T follicular helper cell (primary cell): ENCODE results near the gene PTMS.

Experiments used
- DNase-seq: peaks from one replicate; pipeline ENCODE4 v3.0.0-alpha.2; 2020; ENCODE audit warnings: low read depth

PTMS gene

DNA sequence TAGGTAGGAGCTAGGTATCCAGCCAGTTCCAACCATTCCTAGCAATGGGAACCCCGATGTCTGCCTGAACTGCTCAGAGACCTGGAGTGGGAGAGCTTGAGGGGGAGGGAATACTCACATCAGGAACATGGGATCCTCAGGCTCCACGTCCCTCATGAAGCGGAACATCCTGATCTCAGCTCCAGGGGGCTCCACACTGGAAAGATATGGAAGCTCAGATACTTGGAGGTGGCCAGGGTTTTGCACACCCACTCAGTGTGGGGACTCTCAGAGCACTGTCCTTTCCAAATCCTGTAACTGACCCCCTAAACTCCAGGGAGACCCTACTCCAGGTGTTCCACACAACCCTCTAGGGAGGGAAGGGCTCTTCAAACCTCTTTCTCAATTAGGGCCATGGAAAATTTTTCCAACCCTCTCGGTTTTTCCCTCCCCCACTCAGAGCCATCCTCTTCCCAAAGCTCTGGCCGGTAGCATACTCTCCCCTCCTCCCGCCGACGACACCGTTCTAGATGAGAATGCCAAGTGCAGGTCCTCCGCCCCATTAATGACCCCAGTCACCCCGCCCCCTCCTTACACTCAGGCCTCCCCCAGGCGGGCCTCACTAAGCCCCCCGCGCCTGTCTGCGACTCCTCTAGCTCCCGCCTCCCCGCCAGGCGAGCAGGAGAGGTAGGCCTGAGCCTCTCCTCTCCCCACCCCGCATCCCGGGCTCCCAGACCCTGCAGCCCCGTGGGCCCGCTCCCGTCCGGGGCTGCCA is 13.8 kb upstream of the PTMS start:
- peak; percentile 15 for DNase-seq

DNA sequence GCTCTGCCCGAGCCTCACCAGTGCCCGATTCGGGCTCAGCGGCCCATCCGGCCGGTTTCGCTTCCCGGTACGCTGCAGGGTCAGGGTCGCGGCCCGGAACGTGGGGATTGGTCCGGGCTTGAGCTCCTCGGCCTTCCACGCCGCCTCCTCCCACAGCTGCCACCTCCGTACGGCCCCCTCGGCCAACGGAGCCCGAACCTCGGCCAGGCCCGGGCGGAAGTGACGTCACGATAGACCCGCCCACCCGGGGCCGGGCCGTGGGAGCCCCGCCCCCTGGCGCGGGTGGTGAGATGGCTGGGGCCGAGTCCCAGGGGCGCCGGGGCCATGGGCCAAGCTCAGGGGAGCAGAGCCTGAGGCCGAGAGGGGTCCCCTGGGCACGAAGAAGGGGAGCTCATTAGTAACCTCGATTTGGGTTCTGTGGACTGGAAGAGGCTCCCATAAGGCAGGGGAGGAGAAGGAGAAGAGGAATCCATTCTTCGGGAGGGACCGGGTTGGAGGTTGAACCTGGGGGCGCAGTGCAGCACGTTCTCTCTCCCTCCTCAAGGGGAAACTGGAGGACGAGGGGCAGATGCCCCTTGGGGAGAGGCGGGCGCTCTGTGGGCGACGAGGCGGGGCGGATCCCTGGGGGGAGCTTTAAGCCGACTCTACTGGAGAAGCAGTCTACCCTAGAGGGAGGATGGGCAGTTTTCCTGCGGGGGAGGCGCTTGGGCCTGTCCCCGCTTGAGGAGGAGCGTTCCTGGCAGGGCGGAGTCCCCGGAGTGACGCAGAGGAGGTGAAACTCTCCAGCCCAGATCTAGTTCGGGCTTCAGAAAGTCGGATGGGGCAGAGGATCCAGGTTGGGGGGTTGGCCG is 13.0 kb upstream of the PTMS start, which contains the start of gene MLF2:
Gene MLF2, minus strand, starts transcription at position 221 of the 851 bp plus-strand sequence. CDS start 807 bp downstream, outside the sequence.
- DNase-seq = peak; percentile 95

DNA sequence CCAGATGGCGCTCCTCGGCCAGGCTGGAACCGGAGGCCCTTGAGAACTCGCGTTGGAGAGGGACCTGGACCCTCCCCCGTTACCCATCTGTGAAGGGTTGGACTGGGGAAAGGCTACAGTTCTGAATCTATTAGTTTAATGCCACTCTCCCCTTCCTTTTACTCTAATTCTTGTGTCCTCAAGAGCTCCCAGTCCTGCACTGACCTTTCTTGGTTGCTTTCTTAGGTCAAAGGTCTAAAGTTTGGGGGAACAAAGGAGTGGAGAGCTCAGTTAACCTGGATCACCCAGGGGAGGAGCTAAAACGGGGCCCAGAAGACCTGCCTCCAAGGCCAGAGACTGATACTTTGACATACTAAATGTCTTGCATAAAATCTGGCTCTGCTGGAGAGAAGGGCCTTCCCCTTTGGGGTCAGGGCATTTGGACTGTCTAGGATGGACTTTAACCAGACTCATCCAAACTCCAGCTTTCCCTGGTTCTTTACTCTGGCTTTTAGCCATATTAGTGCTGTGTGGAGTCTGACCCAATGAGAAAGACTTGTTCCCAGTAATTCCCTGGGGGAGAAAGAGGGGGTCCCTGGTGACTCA is 12.3 kb upstream of the PTMS start:
- no peak for DNase-seq

DNA sequence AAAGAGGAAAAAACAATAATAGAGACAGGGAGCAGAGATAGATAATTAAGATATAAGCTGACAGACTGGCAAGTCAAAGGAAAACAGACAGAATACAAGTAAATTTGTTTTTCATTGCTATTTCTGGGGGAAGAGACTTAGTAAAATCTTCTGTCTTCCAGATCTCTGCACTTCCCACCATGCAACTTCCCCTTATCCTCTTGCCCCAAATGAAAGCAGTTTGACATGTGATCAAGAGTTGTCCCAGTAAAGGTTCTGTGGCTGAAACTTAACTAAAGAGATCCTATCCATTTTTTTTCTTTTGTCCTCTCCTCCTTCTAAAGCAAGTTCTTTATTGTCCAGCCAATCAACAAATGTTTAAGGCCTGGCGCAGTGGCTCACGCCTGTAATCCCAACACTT is 11.8 kb upstream of the PTMS start:
- no peak for DNase-seq

DNA sequence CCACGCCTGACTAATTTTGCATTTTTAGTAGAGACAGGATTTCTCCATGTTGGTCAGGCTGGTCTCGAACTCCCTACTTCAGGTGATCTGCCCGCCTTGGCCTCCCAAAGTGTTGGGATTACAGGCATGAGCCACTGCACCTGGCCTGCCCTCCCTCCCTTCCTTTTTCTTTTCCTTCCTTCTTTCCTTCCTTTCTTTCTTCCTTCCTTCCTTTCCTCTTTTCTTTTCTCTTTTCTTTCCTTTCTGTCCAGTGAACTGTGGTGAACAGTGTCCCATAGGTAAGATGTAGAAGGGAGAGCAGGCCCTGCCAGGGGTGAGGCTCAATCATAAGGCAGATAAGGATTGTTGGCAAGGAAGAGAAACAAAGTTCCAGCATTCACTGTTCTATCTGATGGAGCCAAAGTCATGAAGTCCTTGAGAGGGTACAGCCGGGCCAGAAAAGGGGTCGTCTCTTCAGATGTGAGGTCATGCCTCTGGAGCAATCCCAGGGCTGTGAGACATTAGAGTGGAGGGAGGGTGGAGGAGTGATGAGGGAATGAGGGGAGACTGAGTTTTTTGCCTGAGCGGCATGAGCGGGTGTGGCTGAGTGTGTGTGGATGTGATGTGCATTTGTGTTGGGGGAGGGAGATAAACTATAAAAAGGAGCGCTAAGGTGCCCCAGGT is 9.0 kb upstream of the PTMS start:
- no peak for DNase-seq

DNA sequence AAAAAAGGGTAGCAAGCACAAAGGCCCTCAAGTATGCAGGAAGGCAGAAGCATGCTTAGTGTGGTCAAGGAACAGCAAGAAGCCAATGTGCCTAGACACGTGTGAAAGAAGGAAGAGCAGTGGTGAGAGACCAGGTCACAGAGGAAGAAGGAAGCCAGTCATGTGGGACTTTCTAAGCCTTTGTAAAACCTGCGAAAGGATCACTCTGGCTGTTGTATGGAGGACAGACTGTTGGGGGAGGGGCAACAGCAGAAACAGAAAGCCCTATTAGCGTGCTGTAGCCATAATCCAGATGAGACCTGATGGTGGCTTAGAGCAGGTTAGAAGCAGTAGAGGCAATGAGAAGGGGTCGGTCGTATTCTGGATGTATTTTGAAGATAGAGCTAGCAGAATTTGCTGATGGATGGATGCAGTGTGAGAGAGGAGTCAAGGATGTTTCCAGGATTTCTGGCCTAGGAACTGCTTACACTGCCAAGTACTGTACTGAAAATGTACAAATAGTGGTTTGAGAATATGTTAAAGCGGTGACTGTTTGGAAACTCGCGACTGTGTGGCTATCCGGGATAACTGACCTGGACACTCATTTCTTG is 7.6 kb upstream of the PTMS start:
- DNase-seq = no peak

DNA sequence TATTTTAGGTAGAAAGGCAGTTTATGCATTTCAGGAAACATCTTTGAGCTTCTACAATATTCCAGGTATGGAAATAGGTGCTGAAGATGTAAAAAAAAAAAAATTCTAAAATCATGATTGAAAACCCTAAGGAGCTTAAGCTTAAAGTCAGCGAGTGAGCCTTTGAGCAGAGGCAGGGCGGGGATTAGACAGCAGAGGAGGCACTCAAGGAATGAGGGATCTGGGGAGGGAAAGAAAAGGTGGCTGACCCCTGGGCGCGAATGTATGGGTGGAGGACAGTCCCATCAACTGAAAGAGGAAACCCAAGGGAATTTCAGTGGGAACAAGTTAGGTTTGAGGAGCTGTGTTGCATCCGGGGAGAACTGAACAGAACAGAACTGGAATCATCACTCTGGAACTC is 6.4 kb upstream of the PTMS start:
- DNase-seq = no peak

DNA sequence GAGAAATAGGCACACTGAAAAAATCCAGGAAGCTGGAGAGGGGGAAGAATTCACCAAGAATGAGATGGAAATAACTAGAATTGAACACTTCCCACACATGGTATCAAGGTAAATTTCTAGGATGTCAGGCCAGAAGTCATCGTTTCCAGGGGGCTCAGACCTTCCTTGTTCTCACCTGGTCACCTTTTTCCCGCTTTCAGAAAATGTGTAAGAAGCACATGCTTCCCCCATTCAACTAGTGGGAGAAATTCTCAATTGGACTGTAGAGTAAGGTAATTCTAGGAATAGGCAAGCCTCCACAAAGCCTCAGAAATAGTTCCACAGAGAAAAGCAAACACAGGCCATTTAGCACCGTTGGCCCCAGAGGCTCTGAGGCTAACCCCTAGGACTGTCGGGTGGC is 2.8 kb upstream of the PTMS start:
- no peak for DNase-seq

DNA sequence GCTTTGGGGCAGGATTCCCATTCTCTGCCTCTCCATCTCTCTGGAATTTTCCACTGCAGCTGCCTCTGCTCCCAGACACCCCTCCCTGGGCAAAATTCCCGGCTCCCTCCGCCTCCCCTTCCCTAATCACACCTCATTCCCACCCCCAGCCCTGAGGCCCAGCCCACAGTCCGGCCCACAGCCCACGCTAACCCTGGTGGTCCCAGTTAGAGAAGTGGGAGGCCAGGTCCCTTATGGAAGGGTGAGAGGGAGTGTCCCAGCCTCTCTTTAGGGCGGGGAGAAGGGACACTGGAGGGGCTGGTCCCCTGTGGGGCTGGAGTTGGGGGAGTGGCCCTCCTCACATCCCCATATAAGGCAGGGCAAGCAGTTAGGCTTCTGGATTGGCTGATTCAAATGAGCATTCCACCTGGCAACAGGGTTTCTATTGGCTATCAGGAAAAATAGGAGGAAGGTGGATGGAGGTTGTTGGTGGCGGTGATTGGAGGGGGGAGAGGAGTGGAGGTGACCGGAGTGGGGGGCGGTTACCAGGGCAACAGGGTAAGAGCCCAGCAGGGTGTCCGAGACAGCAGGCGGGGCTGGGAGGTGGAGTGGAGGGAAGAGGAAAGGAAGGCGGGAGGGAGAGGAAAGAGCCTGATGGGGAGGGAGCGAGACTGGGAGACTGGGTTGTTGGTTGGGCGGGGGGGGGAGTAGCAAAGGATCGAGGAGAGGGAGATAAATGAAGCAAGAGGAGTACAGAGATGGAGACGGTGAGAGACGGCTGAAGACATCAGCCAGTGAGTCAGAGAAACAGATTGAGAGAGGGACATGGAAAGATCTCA is 1.9 kb upstream of the PTMS start:
- DNase-seq = peak; percentile 18

DNA sequence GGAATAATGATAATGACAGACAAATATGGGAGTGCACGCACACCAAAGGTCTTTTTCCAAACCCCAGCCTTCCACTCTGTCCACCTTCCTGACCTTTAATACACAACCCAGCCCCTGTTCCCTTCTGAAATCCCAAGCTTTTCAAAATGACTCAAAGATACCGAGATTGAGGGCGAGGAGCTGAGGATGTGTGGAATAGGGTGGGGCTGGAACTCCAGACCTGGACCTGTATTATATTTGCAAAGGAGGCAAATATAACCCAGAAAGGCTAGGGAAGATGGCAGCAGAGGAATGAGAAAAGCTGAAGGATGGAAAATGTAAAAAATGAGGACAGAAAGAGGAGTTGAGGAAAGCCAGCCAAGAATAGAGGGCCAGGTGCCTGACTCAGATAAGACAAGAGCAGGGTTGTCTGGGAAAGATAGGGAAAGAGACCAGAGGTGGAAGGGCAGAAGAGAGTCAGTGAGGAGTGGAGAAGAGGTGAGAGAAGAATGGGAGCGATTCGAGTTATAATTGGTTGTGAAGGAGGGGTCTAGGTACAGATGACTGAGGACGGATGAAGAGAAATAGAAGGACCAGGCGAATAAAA is 1.0 kb upstream of the PTMS start:
- no peak for DNase-seq

DNA sequence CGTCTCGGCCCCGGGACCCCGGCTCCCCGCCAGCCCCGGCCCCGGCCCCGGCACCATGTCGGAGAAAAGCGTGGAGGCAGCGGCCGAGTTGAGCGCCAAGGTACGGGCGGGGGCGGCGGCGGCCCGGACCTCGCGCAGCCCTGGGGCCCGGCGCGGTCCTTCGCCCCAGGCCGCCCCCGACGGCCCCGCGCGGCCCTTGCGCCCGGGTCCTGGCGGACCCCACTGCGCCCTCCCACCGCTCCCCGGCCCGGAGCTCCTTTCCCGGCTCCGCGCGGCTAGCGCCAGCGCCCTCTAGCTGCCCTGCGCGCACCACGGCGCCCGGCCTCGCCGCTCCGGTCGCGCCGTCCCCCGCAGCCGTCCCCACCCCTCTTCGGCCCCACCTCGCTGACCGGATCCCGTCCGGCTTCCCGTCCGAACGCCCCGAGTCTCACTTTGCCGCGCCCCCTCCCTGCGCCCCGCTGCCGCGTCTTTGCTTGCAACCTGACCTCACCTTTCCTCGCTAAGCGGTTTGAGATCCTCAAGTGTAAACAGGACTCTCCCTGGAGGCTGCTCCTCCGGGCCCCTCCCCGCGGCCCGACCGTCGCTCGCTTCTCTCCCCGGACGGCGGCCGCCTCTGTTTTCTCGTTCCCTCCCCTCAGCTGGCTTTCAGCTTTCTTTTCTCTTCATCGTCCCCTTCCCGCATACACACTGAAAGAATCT is 637 bp downstream of the PTMS start:
- DNase-seq = peak; percentile 20

DNA sequence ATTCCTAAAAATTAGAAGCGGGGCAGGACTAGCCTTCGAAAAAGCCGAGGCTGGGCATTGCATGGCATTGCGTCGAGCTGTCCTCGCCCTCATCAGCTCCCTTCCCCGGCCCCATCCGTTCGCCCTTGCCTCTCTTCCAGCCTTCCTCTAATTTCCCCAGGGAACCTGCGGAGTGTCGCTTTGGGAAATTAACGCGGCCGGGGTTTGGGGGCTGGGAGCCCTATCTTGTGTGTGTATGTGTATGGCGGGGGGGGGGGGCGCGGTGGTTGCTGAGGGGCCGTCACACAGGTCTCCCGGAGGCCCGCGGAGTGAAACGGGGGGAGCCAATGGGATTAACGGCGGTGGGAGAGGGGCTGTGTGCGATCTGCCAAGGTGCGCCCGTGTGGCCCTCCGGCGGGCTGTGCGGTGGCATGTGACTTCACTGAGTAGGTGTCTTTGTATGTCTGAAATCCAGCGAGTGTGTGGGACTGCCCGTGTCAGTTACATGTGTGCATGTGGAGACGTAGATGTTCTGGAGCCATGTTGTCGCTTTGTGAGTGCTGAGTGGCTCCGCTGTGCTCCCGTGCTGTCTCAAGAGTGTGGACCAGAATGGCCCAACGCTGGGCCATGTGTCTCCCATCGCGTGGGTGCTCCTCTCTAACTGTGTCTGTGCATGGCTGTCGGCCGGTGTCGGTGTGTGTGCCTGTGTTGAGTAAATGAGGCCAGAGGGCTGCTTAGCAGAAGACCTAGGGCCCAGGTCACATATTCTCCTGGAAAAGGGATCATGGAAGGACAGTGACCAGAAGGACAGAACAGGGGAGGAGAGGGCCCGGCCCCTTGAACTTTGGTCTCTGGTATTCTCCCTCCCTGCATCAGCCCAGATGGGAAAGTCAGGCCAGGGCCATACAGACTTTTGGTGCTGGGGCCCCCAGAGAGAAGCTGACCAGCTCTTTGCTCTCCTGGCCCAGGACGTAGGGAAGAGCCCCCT is 1.5 kb downstream of the PTMS start:
- DNase-seq = no peak

DNA sequence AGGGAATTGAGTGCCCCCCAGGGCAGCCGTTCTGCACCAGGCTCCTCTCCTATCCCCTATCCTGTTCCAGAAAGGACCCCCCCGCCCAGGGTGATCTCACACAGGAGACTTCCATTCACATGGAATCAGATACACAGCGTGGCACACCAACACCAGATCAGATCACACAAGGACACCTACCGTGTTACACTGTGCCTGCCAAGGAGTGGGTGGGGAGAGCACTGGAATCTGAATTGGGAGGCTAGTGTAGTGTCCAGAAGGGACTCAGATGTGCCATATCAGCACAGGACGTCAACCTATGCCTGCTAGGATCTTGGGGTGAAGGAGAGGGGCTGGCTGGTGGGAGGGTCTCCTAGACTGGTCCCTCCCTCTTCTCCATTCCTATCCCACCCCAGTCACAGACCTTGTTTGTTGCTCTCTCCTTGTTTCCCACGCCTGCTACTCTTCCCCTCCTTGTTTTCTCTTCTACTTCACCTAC is 2.3 kb downstream of the PTMS start:
- no peak for DNase-seq

DNA sequence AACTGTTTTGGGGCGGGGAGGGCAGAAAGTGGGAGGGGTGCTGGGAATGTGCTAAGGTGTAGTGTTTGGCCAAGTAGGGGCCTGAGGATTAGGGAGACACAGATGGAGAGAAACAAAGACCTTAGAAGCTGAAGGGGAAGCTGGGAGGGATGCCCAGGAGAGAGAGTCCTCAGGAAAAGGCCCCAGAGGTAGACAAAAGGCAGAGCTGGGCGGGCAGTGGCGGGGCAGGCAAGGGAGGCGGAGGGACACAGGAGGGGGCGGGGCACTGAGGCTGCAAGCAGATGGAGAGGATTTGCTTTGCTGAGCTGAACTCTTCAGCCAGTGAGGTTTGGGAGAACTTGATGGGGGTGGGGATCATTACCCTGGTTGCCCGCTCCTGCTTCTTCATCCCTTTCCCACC is 2.8 kb downstream of the PTMS start:
- DNase-seq = no peak

DNA sequence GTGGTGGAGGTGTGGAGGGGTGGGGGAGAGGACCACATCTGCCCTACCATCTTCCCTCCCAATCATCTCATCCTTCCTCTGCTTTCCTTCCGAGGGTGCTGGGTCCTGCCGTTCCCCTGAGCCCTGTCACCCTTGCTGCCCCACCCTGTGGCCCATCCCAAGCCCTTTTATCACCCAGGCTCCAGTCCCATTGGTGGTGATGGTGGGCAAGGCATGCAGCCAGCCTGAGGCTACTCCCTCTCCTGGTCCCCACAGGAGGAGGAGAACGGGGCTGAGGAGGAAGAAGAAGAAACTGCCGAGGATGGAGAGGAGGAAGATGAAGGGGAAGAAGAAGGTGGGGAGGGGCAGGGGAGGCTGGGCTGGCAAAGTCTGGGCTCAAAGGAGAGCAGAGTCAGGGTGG is 3.5 kb downstream of the PTMS start:
- DNase-seq = no peak

DNA sequence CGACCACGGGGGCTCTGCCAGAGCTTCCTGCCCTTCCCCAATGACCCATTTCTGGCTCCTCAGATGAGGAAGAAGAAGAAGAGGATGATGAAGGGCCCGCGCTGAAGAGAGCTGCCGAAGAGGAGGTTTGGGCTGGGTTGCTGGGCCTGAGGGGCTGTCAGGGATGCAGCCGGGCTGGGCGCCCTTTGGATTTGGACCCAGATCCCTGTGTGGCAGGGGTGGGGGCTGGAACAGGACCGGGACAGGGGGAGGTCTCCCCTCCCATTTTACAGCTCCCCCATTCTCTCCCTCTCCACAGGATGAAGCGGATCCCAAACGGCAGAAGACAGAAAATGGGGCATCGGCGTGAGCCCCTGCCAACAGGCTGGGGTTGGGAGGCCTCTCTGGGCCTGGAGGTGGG is 3.9 kb downstream of the PTMS start:
- DNase-seq = no peak

DNA sequence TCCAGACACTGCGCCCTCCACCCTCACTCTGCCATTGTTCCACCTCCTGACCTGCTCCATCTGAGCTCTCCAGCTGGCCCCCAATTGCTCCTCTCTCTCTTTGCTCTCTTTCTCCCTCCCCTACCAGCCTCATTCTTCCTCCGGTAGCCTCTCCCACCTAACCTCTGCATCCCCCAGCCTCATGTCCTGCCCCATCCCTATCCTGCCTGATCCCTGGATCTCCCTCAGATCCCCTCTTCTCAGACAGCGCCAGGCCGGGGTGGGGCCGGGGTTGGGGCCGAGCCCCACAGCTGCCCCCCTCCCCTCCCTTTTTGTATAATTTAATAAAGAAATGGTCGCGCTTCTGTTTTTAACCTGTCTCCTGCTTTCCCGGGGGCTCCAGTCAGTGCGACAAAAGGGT is 4.4 kb downstream of the PTMS start:
- no peak for DNase-seq

DNA sequence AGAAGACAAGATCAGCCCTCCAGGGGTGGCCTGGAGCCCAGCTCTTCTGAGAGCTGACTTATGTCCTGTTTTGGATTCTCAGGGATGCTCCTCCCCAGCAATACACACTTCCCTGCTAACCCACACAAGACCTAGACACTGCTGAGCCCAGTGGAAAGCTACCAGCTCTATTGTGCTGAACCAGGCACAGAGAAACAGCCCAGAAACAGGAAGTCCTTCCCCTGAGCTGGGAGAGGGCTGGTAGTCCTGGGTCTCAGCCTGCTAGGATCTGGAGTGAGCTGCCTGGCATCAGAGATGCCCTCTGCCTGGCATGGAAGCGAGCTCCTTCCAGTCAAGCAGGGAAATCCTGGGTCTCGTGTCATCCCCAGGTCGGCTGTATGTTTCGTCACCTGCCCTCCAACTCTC is 4.9 kb downstream of the PTMS start:
- DNase-seq = no peak
